GM18870 (cell line): ENCODE results near the gene ADARB2.
"Not testable (repeated sequence)": the region's sequence is repeated elsewhere in the genome, so short reads cannot be mapped to it uniquely, and the experiment has no call there.

Experiments used
- ATAC-seq: cut with Tn5 transposase; IDR thresholded peaks from one replicate; pipeline ENCODE4 v1.9.1; 2021; ENCODE audit warnings: moderate library complexity; ENCODE audit not compliant: unreplicated experiment

ADARB2 gene

GRCh38 chr10:1274111-1274661 lies 463.1 kb downstream of the ADARB2 start:
- no peak for ATAC-seq

- no peak for ATAC-seq
Measured at GRCh38 chr10:1273372-1274105, 463.8 kb downstream of the ADARB2 start.

GRCh38 chr10:1272777-1273161 lies 464.6 kb downstream of the ADARB2 start:
- ATAC-seq, result no peak

- ATAC-seq, result no peak
Measured at GRCh38 chr10:1272079-1272776, 465.1 kb downstream of the ADARB2 start.

DNA sequence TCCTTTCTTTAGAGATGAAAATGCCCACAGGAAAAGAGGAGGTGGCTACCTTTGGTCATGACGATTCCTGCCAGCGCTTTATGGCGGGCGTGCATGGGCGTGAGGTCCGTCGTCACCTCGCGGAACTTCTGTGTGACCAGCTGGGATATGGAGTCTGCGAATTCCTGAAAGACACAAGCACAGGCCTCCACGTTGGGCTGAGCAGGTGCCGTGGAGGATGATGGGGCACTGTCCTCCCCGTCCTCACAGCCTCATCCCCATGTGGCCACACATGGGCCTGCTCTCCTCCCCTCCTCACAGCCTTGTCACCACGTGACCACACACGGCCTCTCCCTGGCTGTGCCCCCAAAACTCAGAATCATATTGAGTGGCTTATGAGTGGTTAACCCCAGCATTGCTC lies 466.4 kb downstream of the ADARB2 start:
- ATAC-seq, result no peak

DNA sequence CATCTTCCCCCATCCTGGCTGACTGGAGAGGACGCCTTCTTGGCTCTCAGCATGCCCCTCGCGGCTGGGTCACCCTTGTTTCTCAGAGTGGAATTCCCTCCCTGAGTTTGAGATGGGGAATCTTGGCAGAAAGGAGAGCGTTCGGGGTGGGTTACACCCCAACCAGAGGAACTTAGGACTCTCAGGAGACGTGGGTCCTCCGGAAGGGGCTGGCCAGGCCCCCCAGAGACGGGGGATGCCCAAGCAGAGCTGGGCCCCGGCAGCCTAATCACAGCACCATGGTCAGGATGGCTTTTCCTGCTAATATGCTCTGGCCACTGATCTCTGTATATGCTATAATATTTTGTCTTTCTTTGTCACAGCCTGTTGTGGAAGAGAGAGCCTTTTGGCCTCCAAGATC lies 466.8 kb downstream of the ADARB2 start:
- no peak for ATAC-seq

DNA sequence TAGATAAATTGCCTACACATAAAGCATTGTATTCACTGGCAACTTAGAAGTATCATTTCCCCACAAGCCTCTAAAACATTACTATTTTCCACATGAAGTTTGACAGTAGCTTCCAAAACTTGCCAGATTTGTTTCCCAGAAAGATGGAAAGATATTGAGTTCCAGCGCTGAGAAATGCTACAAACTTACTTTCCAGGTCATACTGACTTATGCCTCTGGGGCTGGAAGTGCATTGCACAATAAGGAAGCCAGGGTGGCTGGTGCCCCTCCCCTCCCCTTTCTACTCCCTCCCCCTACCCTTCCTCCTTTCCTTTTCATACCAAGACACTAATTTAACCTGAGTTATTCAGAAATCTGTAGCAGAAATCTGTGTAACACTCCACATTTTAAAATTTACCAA lies 468.5 kb downstream of the ADARB2 start:
- ATAC-seq, result no peak

- no peak for ATAC-seq
Measured at GRCh38 chr10:1267568-1267967, 469.8 kb downstream of the ADARB2 start.

DNA sequence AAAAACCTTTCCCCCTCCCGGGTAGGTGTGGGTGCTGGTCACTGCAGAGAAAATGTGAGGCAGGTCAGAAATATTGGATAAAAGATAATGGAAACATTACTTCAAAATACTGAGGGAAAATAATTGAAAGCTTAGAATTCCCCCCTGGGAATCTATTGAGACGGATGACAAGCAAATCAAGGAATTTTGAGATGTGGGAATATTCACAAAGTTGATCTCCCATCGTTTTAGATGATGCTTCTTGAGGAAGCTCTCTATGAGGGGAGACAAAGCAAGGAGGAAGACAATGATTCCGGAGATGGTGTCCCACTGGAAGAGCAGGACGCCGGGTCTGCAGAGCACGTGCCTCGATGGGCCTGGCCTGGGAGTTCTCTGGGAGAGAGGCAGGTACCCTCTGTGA lies 470.2 kb downstream of the ADARB2 start:
- ATAC-seq, result no peak

- no peak for ATAC-seq
Measured at GRCh38 chr10:1266033-1266802, 471.1 kb downstream of the ADARB2 start.

DNA sequence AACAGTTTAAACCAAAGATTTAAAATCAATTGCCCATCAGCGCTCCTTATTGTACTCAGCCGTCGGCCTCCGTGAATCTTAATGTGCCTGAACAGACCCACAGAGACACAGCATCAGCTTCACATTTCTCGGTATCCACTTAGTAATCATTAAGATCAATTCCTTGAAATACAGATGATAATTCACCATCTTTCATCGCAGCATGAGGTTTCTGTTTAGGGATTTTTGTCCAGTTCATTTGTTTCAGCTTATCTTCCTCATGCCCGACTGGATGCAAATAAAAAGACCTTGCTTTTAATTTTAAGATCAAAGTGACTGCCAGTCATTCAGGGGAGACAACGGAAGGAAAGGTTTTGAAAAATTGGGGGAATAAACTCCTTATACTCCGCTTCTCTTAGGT lies 473.3 kb downstream of the ADARB2 start:
- ATAC-seq, result no peak

GRCh38 chr10:1257274-1257673 lies 480.1 kb downstream of the ADARB2 start:
- no peak for ATAC-seq

- ATAC-seq, result no peak
Measured at GRCh38 chr10:1256432-1256725, 480.9 kb downstream of the ADARB2 start.

DNA sequence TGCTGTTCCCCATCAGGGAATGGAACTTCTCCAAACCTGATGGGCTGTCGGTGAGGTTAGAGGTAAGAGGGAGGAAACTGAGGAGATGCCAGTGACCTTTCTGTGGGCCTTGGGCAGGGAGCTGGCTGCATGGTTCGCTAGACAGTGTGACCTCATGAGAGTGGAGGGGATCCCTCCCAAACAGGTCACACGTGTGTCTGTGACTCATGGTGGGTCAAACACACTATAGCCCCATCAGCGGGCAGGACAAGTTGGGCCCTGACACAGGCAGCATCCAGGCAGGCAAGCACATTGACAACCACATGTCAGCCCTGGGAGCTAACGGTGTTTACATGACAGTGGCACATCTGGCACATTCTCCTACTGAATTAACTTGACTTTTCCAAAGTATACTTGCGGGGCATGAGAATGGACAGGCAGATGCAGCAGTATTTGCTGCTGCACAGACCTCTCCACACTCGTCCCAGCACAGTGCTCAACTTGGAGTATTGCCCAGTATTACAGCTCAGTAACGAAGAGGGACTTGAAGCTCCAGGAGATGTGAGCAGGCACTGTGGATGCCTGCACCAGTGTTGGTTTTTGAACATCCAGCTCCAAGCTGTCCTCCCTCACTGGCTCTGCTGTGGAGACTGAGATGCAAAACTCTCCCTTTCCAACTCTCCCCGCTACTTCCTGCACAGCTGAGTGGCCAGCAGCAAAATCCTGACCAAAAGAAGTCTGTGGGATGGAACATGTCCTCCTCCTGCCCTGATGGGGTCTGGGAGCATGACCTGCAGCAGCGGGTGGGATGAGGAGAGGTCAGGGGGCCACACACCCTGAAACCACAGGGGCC lies 481.5 kb downstream of the ADARB2 start:
- no peak for ATAC-seq

GRCh38 chr10:1255118-1255517 lies 482.2 kb downstream of the ADARB2 start:
- no peak for ATAC-seq

- no peak for ATAC-seq
Measured at GRCh38 chr10:1253523-1254353, 483.6 kb downstream of the ADARB2 start.

DNA sequence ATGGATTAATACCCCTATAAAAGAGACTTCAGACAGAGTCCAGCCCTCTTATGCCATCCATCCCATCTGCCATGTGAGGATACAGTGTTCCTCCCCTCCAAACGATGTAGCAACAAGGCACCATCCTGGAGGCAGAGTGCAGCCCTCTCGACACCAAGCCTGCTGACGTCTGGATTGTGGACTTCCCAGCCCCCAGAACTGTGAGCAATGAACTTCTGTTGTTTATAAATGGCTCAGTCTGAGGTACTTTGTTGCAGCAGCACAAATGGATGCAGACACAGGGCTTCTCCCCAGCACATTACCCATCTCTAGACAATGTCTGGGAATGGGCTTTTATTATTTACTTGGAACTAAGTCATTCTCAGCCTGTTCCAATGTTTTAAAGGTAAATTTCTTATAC lies 485.6 kb downstream of the ADARB2 start:
- ATAC-seq, result no peak

GRCh38 chr10:1249142-1249920 lies 488.0 kb downstream of the ADARB2 start:
- no peak for ATAC-seq

DNA sequence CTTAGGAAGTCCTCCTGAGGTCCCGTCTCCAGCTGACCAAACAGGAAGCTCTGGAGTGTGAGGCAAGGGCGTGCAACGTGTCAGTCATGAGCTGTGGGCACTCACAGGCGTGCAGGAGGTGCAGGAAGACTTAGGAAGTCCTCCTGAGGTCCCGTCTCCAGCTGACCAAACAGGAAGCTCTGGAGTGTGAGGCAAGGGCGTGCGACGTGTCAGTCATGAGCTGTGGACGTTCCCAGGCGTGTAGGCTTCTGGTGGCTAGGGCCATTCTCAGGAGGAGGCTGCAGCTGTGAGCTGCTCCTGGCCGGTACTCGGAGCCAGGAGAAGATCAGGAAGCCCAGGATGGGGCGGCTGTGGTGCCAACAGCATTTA lies 489.1 kb downstream of the ADARB2 start:
- not testable (repeated sequence) for ATAC-seq
